ENCODE data around the gene CDKAL1.

DNA sequence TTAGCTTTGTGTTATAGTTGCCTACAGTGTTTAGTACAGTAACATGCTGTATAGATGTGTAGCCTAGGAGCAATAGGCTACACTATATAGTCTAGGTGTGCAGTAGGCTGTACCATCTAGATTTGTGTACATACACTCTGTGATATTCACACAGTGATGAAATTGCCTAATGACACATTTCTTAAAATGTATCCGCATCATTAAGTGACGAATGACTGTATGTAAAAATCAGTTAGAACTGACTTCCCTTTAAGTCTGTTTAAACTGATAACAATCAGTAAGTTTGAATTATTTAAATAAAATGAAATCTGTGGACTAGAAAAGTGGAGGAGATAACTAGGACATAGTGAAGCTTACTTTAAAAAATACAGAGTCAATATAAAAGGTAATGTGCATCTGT is 176.1 kb downstream of the CDKAL1 start:
- TF ChIP-seq, protein P1, sequence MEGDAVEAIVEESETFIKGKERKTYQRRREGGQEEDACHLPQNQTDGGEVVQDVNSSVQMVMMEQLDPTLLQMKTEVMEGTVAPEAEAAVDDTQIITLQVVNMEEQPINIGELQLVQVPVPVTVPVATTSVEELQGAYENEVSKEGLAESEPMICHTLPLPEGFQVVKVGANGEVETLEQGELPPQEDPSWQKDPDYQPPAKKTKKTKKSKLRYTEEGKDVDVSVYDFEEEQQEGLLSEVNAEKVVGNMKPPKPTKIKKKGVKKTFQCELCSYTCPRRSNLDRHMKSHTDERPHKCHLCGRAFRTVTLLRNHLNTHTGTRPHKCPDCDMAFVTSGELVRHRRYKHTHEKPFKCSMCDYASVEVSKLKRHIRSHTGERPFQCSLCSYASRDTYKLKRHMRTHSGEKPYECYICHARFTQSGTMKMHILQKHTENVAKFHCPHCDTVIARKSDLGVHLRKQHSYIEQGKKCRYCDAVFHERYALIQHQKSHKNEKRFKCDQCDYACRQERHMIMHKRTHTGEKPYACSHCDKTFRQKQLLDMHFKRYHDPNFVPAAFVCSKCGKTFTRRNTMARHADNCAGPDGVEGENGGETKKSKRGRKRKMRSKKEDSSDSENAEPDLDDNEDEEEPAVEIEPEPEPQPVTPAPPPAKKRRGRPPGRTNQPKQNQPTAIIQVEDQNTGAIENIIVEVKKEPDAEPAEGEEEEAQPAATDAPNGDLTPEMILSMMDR (conservative IDR thresholded peaks at IDR 0.05; ENCODE audit: low read length): no peak
- no peak for TF ChIP-seq EZH2phosphoT487 (IDR thresholded peaks at IDR 0.05; ENCODE audit: borderline replicate concordance)
